WTC11 (cell line): ENCODE results near the gene POU2F3.

ENCODE experiments used
- ATF3 ChIP-seq: sonication (generic); formaldehyde crosslinking; conservative IDR thresholded peaks from 2 replicates; pipeline ENCODE4 v1.8.1; 2022; ENCODE audit warnings: mild to moderate bottlenecking, missing genetic modification reagents
- CBFB ChIP-seq: sonication (generic); formaldehyde crosslinking; IDR thresholded peaks from 2 replicates; pipeline ENCODE4 v1.8.1; 2022; ENCODE audit warnings: mild to moderate bottlenecking, low read depth, missing genetic modification reagents
- CREB1 ChIP-seq: sonication (generic); formaldehyde crosslinking; IDR thresholded peaks from 2 replicates; pipeline ENCODE4 v1.8.0; 2023; ENCODE audit warnings: mild to moderate bottlenecking, missing genetic modification reagents
- CTCF ChIP-seq: fragments of 200-600 bp; IDR thresholded peaks from 2 replicates; pipeline ENCODE4 v1.8.0; 2022; ENCODE audit warnings: antibody characterized with exemption
- E2F1 ChIP-seq: sonication (generic); formaldehyde crosslinking; IDR thresholded peaks from 2 replicates; pipeline ENCODE4 v1.8.0; 2022; ENCODE audit warnings: mild to moderate bottlenecking, missing genetic modification reagents
- JUN ChIP-seq: sonication (generic); formaldehyde crosslinking; IDR thresholded peaks from 2 replicates; pipeline ENCODE4 v1.8.0; 2023; ENCODE audit warnings: mild to moderate bottlenecking, missing genetic modification reagents
- NFYB ChIP-seq: sonication (generic); formaldehyde crosslinking; conservative IDR thresholded peaks from 2 replicates; pipeline ENCODE4 v1.8.0; 2022; ENCODE audit warnings: low read depth, missing genetic modification reagents
- NR2C2 ChIP-seq: sonication (generic); formaldehyde crosslinking; IDR thresholded peaks from 2 replicates; pipeline ENCODE4 v1.8.0; 2022; ENCODE audit warnings: mild to moderate bottlenecking, missing genetic modification reagents
- SOX15 ChIP-seq: fragments of 250-450 bp; sonication (Bioruptor Pico); IDR thresholded peaks from 2 replicates; pipeline ENCODE4 v1.9.0; 2021; ENCODE audit warnings: mild to moderate bottlenecking
- ZNF317 ChIP-seq: sonication (generic); formaldehyde crosslinking; IDR thresholded peaks from 2 replicates; pipeline ENCODE4 v1.8.1; 2023; ENCODE audit warnings: low read depth, mild to moderate bottlenecking, moderate library complexity, missing genetic modification reagents, borderline replicate concordance
- ZNF512 ChIP-seq: sonication (generic); formaldehyde crosslinking; IDR thresholded peaks from 2 replicates; pipeline ENCODE4 v1.8.1; 2022; ENCODE audit warnings: missing genetic modification reagents, borderline replicate concordance

GRCh38 chr11:120271672-120272071, 31.7 kb downstream of the POU2F3 start:
- TF ChIP-seq CTCF = no peak
- no peak for TF ChIP-seq CREB1
- TF ChIP-seq CBFB (CRISPR knock-in tag) = no peak
- no peak for TF ChIP-seq NFYB (CRISPR knock-in tag)
- no peak for TF ChIP-seq JUN (CRISPR knock-in tag)
- no peak for TF ChIP-seq ZNF317 (CRISPR knock-in tag)
- no peak for TF ChIP-seq ZNF512 (CRISPR knock-in tag)
- TF ChIP-seq ATF3 (CRISPR knock-in tag) = no peak
- TF ChIP-seq NR2C2 = no peak
- no peak for TF ChIP-seq SOX15
- TF ChIP-seq E2F1 (CRISPR knock-in tag) = no peak
